ENCODE measurements around the gene RNF39. TPM values are rescaled to one million over a fixed set of nuclear protein-coding genes. Genes with fewer than 3 reads are reported as not detected.

RNF39 gene
- total and polyA plus RNA-seq, 2 experiments from 2014 or later, result 0.50 to 0.94 TPM

GRCh38 chr6:30063315-30063714 is 12.3 kb downstream of the RNF39 start (continued):
- no peak for TF ChIP-seq ZNF462 (CRISPR knock-in tag; IDR thresholded peaks at IDR 0.05)
- TF ChIP-seq ETS1 (IDR thresholded peaks at IDR 0.05), result no peak
- TF ChIP-seq JUNB (IDR thresholded peaks at IDR 0.05; ENCODE audit: unreplicated experiment), result no peak

DNA sequence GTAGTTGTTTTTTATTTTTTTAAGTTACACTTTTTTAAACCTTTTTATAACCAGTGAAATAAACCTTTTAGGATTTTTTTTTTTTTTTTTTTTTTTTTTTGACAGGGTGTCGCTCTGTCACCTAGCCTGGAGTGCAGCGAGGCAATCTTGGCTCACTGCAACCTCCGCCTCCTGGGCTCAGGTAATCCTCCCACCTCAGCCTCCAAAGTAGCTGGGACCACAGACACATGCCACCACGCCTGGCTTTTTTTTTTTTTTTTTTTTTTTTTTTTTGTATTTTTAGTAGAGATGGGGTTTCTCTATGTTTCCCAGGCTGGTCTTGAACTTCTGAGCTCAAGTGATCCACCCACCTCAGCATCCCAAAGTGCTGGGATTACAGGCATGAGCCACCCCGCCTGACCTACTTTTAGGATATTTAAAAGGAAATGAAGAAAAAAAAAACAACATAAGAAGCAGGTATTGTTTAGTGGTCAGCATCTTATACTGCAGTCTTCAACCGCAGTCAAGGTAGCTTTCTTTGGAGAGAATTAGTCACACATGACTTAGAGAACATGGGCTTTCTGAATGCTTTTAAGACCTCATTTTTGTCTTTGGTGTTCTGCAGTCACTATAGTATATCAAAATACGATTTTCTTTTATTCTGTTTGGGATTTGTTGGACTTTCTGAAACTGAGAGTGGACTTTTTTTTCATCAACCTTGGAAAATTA is 12.9 kb downstream of the RNF39 start:
- no peak overlapping the region for H2AFZ ChIP-seq
- H3K27me3 ChIP-seq (ENCODE audit: insufficient read depth), result no peaks in the 10 kb centered on the region
- ATAC-seq (no peak), DNase-seq (ENCODE audit: low spot score) (no peak)
- H3F3A ChIP-seq (replicated peaks; ENCODE audit: low read depth), result peaks cover 11% of the 10 kb centered on the region; the same call in 1 of the 2 replicates
- peaks cover 16% of the 10 kb centered on the region for H3K4me1 ChIP-seq (ENCODE audit: insufficient read depth)
- H3K4me3 Mint-ChIP-seq, result peak overlapping the region; percentile 97
- H3K79me2 ChIP-seq (replicated peaks; ENCODE audit: insufficient read depth), result peaks cover 10% of the 10 kb centered on the region; the same call in 1 of the 2 replicates
- H3K27me3 Mint-ChIP-seq (ENCODE audit: insufficient read depth, low read depth, poor library complexity), result peaks cover 7% of the 10 kb centered on the region
- no peaks in the 10 kb centered on the region for H4K20me1 ChIP-seq (replicated peaks; ENCODE audit: insufficient read depth)
- no peak overlapping the region for H3K27ac Mint-ChIP-seq
- peaks cover 12% of the 10 kb centered on the region for H3K4me1 Mint-ChIP-seq
- no peaks in the 10 kb centered on the region for H3K9me2 ChIP-seq (ENCODE audit: insufficient read depth)
- H3K9me3 Mint-ChIP-seq, result no peaks in the 10 kb centered on the region
- no peaks in the 10 kb centered on the region; the same call in 1 of the 3 replicates for H3K36me3 Mint-ChIP-seq (ENCODE audit: low read depth)
- no peaks in the 10 kb centered on the region for H3K36me3 ChIP-seq (ENCODE audit: insufficient read depth)
- no peak overlapping the region for H3K27ac ChIP-seq (ENCODE audit: low read depth)
- peak overlapping the region; percentile 83; the same call in 1 of the 2 replicates for H3K4me3 ChIP-seq
- peak overlapping the region; percentile 96 for H3K4me2 ChIP-seq
- TF ChIP-seq POLR2AphosphoS5 (IDR thresholded peaks at IDR 0.05; ENCODE audit: low read depth), result no peak
- TF ChIP-seq STAT1 (IDR thresholded peaks at IDR 0.05; ENCODE audit: unreplicated experiment), result no peak
- TF ChIP-seq ZNF462 (CRISPR knock-in tag; IDR thresholded peaks at IDR 0.05), result no peak
- TF ChIP-seq ZNF331 (CRISPR knock-in tag; IDR thresholded peaks at IDR 0.05; ENCODE audit: low read depth), result no peak
